HG03439 (cell line): ENCODE measurements around the gene DUSP12.
"Not testable (repeated sequence)": the region's sequence is repeated elsewhere in the genome, so short reads cannot be mapped to it uniquely, and the experiment has no call there.

Experiments used
- ATAC-seq: cut with Tn5 transposase; IDR thresholded peaks from one replicate; pipeline ENCODE4 v1.9.1; 2021; ENCODE audit warnings: mild to moderate bottlenecking, moderate library complexity; ENCODE audit not compliant: unreplicated experiment

The DUSP12 gene, protein sequence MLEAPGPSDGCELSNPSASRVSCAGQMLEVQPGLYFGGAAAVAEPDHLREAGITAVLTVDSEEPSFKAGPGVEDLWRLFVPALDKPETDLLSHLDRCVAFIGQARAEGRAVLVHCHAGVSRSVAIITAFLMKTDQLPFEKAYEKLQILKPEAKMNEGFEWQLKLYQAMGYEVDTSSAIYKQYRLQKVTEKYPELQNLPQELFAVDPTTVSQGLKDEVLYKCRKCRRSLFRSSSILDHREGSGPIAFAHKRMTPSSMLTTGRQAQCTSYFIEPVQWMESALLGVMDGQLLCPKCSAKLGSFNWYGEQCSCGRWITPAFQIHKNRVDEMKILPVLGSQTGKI

DNA sequence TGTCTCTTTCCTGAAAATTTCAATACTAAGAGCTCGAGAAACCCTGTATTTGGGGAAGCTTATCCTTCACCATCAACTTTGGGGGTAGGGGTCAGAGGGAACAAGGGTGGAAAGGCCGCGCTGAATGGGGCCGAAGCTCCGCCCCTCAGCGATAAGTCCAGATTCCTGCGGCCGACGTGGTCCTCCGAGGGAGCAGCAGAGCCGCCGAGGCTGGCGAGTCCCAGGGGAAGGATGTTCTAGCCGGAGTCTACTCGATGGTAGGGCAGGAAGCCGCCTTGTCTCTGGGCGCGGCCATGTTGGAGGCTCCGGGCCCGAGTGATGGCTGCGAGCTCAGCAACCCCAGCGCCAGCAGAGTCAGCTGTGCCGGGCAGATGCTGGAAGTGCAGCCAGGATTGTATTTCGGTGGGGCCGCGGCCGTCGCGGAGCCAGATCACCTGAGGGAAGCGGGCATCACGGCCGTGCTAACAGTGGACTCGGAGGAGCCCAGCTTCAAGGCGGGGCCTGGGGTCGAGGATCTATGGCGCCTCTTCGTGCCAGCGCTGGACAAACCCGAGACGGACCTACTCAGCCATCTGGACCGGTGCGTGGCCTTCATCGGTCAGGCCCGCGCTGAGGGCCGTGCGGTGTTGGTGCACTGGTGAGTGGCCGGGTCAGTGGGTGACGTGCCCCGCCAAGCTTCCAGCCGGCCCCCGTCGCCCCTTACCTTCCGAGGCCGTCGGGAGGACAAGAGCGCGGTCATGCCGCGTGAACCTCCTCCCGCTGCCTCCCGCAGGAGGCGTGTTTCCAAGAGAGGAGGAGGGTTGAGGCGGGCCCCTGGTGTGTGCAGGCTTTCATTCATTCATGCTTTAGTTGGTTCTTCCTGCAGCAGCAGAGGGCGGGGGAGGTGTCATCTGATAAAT, at the start of gene DUSP12:
DUSP12 (plus strand) TSS at position 278 of the 899 bp plus-strand sequence; CDS start at position 294, 16 bp downstream.
- ATAC-seq, result peak; percentile 96

DNA sequence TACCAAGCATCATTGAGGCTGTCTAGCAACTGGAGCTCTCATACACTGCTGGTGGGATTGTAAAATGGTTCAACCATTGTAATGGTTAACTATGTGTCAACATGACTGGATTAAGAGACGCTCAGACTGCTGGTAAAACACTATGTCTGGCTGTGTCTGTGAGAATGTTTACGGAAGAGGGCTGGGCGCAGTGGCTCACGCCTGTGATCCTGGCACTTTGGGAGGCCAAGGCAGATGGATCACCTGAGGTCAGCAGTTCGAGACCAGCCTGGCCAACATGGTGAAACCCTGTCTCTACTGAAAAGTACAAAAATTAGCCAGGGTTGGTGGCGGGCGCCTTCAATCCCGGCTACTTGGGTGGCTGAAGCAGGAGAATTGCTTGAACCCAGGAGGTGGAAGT, 47.3 kb upstream of the DUSP12 start:
- ATAC-seq, result no peak

DNA sequence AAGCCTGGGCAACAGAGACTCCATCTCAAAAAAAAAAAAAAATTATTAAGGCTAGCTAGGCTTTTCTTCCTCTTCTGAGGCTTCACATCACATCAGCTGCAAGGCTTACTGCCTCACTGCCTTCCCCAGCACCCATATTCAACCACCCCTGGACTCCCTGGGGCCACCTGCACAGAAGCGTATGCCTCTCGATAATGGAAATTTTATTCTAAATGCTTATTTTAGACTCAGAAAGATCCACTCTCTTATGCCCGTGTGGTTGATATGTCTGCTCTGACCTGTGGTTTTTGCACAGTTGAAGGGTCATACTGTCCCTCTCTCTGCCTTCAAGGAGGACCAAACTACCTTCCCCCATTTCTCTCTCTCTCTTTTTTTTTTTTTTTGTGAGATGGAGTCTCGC, 44.0 kb upstream of the DUSP12 start:
- no peak for ATAC-seq

DNA sequence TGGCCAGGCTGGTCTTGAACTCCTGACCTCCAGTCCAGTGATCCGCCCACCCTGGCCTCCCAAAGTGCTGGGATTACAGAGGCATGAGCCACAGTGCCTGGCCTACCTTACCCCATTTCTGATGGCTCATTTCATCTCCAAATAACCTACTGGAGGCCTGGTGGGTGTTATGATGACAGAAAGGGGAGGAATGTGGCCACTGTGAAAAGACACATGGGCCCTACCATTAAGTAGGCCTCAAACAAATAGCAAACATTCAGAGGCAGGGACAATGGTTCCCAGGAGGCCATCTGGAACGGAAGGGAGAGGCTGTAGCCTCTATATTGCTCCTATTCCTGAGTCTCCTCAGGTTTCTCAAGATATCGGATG, 43.5 kb upstream of the DUSP12 start:
- no peak for ATAC-seq

DNA sequence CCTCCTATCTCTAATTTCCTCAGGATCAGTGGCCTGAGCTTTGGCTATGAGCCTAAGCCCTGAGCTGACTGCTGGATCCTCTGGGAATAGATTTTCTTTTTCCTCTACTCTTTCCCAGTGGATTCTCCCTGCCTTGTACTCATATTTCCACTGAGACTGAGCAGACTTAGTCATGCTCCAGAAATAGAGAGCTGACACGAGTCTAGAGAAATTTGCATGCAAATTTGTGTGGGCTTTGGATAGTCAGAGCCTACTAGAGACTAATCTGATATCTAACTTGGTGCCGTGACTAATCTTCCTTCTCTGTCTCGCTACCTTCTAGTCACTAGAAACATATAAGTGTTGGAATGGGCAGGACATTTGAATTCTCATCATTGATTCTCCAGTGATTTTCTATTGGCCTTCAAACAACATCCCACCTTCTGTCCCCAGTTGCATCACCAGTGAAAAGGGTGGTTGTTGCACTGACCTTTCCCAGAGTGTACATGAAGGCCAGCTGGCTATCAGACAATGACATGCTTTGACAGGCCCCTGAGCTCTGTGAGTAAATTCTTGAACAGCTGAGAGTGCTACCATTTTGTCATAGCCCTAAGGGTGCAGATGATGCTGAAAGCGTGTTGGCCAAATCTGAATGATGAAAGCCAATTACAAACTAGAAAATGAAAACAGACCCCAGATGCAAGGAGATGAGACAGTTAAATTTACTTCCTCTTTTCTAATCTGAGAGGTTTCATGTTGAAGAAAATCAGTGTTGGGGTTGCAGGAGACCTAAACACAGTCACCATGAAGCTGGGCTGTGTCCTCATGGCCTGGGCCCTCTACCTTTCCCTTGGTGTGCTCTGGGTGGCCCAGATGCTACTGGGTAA, 42.9 kb upstream of the DUSP12 start, which contains the start of gene FCRLA:
FCRLA (plus strand) TSS at position 748 of the 866 bp plus-strand sequence; CDS start at position 784, 36 bp downstream.
- ATAC-seq, result peak; percentile 71

DNA sequence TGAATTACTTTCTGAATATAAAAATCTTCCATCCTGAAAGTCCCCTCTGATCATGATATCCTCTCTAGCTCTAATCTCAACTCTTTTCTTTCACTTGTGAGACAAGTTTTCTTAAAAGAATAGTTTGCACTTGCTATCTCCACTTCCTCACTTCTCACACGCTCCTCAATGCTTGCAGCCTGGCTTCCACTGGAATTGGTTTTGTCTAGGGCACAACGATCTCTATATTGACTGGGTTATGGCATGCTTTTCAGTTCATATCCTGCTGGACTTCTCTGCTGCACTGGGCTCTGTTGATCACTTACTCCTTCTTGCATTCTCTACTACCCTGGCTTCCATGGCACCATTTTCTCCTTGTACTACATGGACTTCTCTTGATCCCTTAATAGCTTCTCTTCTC, 42.1 kb upstream of the DUSP12 start:
- no peak for ATAC-seq

DNA sequence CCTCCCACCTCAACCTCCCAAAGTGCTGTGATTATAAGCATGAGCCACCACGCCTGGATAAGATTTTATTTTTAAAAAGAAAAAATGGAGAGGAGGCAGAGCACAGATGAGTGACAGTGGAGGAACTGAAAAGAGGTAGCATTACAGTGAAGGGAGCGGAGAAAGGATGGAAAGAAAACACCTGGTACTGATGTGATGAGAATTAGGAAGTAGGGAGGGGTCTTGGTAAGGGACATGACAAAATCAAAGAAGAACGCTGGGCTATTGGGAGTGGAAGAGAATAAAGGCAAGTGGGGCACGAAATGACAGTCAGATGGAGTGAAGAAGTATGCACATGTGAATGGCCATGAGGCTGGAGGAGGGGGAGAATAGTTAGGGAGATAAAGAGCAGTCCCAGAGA, 40.2 kb upstream of the DUSP12 start:
- no peak for ATAC-seq

DNA sequence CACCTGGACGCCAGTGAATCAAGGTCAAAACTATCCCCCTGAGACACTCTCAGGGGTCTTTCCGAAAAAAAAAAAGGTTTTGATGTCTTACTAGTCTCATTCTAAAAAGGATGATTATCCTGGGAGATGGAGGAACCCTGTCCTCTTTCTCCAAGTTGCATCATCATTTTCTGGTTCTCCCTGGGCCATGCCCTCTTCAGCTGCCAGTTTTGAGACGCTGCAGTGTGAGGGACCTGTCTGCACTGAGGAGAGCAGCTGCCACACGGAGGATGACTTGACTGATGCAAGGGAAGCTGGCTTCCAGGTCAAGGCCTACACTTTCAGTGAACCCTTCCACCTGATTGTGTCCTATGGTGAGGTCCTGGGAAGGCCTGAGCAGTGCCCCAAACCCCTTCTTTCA, 39.0 kb upstream of the DUSP12 start:
- ATAC-seq, result no peak

DNA sequence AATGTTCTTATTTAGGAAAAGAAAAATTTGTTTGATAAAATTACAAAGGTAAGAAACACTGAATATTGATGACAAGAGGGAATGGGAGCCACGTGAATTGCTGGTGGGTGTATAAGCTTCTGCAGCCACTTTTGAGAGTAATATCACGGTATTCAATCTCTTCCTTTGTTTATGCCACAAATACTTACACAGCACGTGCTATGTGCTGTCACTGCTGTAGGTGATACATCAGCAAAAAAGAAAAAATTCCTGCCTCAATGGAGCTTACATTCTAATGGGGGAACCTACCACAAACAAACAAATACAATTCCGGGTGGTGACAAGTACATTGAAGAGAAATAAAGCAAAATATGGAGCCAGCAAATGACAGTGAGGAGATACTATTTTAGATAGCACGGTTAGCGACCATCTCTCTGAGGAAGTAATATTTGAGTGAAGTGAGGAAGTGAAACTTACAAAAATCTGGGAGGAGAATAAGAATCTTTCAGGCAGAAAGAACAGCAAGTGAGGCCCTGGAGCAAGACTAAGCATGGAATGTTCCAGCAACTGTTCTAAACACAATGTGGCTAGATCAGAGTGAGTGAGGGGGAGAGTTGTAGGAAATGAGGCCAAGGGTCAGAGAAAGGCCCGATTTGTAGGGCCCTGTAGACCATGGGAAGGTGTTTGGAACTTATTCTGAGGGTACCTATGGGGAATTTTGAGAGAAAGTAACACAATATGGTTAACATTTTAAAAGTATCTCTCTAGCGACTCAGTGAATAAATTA, 30.8 kb upstream of the DUSP12 start:
- no peak for ATAC-seq

DNA sequence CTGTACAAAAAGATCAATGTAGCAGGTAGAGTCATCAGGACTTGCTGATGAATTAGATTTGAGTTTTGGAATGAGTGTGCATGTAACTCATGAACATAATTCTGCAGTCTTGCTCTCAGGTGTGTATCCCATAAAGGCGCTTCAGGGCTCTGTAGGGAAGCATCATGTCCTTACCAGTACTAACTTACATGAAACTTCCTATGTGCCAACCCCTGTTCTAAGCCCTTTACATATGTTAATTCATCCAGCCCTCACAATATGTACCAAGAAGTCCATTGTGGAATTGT, 30.3 kb upstream of the DUSP12 start:
- ATAC-seq, result no peak

DNA sequence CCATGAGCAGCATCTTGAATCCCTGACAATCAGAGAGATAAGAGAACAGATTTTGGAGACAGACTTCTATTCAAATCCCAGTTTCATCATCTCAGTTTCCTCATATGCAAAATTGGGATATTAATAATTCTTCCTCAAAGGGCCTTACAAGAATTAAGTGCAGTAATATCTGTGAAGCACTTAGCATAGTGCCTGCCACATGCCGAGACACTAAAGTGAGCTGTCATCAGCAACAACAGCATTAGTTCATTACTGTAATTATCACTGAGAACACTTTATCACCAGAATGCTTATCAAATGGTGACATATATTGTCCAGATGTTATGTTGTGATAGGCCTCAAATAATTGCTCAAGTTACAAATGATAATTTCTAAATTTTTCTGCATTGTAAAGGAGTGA, 29.2 kb upstream of the DUSP12 start:
- ATAC-seq, result no peak

DNA sequence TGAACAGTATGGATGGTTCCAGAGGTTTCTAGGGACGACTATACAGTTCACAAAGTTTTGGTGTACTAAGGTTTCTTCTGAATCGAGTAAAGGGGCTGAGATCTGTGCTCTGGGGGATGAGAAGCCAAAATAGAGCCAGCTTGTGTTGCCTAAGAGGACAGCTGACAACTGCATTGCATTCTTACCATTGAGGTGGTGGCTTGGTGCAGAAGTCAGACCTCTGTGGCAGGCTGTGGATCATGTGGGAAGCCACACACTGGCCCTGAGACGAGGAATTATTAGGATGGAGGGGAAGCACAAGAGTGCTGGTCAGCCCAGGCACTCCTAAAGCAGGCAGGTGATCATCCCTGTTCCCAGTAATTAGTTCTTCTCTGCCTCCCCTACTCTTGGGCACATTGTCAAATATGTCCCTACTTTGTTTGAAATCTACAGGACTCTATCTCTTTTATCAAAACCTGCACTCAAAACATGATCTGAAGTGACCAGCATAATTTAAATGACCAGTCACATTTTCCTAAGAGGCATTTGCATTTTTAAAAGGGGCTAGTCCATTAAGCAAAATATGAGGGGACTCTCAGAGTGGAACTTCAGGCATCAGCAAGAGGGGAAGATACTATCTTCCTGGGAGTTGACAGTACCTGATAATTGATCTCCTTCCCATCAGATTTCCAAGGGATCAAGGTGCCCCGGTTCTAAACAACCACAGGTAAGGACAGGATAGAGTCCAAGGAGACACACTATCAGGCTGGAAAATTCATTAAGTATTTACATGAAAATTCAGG, 28.4 kb upstream of the DUSP12 start, which contains the start of gene FCRLB:
FCRLB (plus strand) TSS at position 589 of the 782 bp plus-strand sequence. CDS start 1,129 bp downstream, outside the sequence.
- no peak for ATAC-seq

DNA sequence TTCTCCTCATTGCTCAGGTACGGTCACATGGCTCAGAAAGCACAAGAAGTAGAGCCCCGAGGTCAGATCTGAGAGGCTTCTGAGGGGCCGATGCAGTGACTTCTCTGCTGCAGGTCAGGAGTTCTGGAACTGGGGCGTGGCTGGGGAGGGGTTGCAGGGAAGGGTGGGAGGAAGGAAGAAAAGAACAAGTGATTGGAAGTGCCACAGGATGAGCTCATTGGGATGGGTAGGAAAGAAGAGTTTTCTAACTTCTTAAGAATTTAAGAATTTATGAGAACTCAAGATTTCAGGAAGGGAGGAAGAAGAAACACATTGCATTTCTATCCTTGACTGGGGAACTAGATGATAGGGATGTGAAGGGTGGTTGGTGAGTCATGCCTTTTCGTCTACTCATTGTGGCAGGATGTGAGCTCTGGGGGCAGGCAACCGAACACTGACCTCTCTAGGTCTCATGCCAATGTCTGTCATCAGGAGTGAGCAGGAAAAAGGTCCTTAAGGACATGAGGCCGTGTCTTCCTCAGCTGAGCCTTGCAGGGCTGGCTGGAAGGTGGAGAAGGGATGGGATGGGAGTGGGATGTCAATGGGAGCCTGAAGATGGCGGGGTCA, 27.7 kb upstream of the DUSP12 start:
- ATAC-seq, result no peak

DNA sequence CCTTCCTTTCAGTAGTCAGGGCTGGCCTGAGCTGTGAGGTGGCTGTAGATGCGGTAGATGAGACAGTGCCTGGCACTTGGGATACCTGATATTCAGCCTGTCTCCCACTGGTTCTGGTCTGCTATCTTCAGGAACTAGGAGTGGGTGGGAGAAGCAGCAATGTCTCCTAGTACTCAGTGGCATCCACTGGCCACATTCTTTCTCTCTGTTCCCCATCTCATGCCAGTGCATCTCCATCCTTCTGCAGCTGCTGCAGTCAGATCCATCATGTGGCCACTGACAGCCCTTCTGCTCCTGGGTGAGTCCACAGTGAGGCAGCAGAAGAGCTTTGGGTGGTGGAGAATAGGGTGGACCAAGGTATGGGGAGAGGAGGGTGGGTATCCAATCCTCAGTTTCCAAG, 27.2 kb upstream of the DUSP12 start:
- no peak for ATAC-seq

DNA sequence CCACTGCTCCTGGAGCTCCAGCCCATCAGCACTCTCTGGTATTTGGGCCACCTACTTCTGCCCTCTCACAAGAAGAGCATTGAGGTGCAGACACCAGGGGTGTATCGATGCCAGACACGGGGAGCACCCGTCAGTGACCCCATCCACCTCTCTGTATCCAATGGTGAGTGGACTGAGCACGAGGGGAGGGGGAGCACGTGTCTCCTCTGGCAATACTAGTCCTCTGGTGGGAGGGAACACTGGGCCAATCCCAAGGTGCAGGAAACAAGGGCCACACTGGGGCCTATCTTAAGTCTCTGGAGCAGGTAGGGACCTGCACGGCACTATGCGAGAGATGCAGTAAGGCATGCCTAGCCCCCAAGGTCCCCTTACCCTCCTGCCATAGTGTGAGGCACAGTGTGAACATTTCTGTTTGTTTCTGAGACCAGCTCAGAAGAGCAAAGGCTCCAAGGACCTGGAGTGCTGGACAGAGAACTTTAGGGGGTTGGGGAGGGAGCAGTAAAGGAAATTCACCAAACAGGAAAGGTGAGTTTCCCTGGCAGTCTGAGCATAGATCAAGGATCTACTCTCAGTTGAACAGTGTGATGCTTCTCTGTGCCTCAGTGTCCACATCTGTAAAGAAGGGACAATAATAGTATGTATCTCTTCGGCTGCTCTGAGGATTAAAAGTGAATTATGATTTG, 26.0 kb upstream of the DUSP12 start:
- ATAC-seq, result no peak

DNA sequence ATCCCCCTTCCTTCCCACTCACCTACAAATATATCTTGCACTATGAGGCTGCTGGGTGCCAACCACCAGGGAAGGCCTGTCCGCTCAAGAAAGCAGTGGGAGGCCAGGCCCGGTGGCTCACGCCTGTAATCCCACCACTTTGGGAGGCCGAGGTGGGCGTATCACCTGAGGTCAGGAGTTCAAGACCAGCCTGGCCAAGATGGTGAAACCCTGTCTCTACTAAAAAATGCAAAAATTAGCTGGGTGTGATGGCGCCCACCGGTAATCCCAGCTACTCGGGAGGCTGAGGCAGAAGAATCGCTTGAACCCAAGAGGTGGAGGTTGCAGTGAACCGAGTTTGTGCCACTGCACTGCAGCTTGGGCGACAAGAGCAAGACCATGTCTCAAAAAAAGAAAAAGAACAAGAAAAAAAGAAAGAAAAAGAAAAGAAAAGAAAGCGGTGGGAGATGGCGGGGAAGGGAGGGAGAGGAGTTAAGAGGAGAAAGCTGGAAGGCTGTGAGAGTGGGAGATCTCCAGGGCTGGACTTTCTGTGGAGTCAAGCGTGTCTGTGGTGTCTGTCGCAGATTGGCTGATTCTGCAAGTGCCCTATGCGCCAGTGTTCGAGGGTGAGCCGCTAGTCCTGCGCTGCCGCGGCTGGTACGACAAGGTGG, 24.2 kb upstream of the DUSP12 start:
- ATAC-seq, result not testable (repeated sequence)

DNA sequence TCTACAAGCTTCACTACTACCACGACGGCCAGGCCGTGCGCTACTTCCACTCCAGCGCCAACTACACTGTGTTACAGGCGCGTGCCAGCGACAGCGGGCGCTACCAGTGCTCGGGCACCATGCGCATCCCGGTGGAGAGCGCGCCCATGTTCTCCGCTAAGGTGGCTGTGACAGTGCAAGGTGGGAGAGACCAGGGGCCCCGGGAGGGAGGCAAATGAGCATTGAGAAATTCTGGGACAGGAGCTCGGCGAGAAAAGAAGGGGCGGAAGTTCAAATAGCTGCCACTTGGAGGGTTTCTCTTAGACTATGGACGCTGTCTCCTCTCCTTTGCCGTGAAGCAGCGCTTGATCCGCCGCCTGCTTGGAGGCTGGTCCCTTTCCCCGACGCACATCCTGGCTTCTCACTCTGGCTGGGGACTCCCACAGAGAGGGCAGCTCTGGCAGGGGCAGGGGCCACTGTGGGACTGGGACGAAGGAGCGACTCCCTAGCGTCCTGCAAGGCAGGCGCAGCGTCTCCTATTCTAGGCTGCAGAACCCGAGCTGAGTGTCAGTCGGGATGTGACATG, 23.6 kb upstream of the DUSP12 start:
- ATAC-seq, result peak; percentile 20
